ENCODE data around the gene PLAAT1.

Gene PLAAT1

DNA sequence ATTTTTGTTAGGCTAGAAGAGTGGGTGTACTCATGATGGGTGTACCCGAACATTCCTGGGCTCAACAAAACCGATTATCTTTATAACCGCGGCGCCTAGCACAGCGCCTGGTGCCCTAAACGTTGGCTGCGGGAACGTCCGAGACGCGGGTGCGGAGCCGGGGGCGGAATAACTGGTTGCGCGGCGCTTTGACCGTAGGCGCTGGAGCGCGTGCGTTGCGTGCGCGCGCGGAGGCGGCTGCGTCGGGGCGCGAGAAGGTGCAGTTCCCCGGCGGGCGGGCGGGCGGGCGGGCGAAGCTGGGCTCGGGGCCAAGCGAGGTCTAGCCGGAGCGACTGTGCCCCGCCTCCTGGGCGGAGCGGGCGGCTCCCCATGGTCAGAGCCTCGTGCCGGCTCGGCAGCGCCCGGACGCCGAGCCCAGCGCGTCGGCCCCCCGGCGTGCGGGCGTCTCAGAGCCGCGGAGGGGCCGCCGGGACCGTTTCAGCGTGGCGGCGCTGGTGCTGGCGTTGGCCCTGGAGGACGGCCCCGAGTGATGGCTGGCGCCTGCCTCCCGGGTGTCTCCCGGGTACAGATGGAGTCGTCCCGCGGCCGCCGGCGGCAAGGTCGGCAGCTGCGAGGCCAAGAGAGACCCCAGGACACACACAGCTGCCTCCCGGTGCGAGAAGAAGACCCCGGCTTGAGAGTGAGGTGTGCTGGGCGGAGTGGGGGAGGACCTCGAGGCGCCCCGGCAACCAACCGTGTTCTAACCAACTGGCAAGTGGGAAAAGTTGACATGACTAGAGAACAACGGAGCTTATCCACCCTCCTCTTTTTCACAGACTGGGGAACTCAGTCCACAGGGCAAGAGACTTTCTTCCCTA, at the start of gene PLAAT1:
Gene PLAAT1, plus strand, starts transcription at position 373 of the 857 bp plus-strand sequence. CDS start 14,429 bp downstream, outside the sequence.
- H3K9me3 ChIP-seq (ENCODE audit: control insufficient read depth in 1 of 2, low read length in 2 of 2), result no peaks in the 10 kb centered on the region
- H3K4me1 ChIP-seq (ENCODE audit: control insufficient read depth in 1 of 2, insufficient read depth in 2 of 2, low read length in 2 of 2), result no peaks in the 10 kb centered on the region
- H3K27me3 ChIP-seq (ENCODE audit: low read depth, low read length), result no peaks in the 10 kb centered on the region
- H3K4me3 ChIP-seq (ENCODE audit: low read depth in 1 of 2, low read length in 2 of 2), result peak within 1 kb of the TSS; percentile 52 to 67
- no peak within 1 kb of the TSS for H3K27ac ChIP-seq (ENCODE audit: low read length)
- H3K36me3 ChIP-seq (ENCODE audit: control insufficient read depth in 1 of 2, insufficient read depth in 2 of 2, low read length in 2 of 2), result no peaks in the 10 kb centered on the region

DNA sequence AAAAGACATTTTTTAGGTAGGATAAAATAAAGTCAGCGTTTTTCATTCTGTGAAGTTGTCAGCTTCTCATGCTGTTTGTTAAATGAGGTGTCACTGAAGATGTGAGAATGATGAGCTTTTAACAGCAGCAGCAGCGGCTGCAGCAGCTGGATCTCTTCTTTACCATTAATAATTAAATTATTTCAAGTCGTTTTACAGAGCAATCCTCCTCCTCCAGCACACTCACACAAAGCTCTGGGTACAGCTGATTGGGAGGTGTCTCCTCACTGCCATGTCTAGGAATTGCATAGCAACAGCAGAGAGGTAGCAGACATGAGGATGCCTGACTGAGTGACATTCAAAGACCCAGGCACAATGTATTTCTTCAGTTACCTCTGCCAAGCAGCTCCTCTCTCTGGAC, 46.7 kb upstream of the PLAAT1 start:
- Histone ChIP-seq H3K4me1 (ENCODE audit: control insufficient read depth in 1 of 2, insufficient read depth in 2 of 2, low read length in 2 of 2) (no peaks in the 10 kb centered on the region), H3K27me3 (ENCODE audit: low read depth, low read length) (no peaks in the 10 kb centered on the region), H3K9me3 (ENCODE audit: control insufficient read depth in 1 of 2, low read length in 2 of 2) (no peaks in the 10 kb centered on the region), H3K36me3 (ENCODE audit: control insufficient read depth in 1 of 2, insufficient read depth in 2 of 2, low read length in 2 of 2) (no peaks in the 10 kb centered on the region), H3K4me3 (ENCODE audit: low read depth in 1 of 2, low read length in 2 of 2) (no peak overlapping the region), H3K27ac (ENCODE audit: low read length) (no peak overlapping the region)

DNA sequence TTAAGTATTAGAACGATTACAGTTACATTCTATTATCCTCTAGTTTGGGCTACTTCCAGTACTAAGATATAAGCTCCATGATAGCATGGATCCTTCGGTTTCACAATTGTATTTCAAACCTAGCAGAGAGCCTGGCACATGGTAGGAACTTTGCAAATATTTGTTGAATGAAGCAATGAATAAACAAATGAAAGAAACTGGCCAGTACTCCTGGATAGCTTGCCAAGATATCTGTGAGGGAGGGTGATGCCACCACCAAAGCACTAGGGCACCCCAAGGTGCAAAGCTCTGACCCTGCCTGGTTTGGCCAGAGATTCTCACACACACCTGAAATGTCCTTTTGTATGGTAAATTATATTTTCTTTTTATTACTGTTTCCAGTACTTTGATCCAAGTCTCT, 44.3 kb upstream of the PLAAT1 start:
- Histone ChIP-seq H3K4me3 (ENCODE audit: low read depth in 1 of 2, low read length in 2 of 2) (no peak overlapping the region), H3K4me1 (ENCODE audit: control insufficient read depth in 1 of 2, insufficient read depth in 2 of 2, low read length in 2 of 2) (no peaks in the 10 kb centered on the region), H3K27ac (ENCODE audit: low read length) (no peak overlapping the region), H3K36me3 (ENCODE audit: control insufficient read depth in 1 of 2, insufficient read depth in 2 of 2, low read length in 2 of 2) (no peaks in the 10 kb centered on the region), H3K27me3 (ENCODE audit: low read depth, low read length) (no peaks in the 10 kb centered on the region), H3K9me3 (ENCODE audit: control insufficient read depth in 1 of 2, low read length in 2 of 2) (no peaks in the 10 kb centered on the region)

DNA sequence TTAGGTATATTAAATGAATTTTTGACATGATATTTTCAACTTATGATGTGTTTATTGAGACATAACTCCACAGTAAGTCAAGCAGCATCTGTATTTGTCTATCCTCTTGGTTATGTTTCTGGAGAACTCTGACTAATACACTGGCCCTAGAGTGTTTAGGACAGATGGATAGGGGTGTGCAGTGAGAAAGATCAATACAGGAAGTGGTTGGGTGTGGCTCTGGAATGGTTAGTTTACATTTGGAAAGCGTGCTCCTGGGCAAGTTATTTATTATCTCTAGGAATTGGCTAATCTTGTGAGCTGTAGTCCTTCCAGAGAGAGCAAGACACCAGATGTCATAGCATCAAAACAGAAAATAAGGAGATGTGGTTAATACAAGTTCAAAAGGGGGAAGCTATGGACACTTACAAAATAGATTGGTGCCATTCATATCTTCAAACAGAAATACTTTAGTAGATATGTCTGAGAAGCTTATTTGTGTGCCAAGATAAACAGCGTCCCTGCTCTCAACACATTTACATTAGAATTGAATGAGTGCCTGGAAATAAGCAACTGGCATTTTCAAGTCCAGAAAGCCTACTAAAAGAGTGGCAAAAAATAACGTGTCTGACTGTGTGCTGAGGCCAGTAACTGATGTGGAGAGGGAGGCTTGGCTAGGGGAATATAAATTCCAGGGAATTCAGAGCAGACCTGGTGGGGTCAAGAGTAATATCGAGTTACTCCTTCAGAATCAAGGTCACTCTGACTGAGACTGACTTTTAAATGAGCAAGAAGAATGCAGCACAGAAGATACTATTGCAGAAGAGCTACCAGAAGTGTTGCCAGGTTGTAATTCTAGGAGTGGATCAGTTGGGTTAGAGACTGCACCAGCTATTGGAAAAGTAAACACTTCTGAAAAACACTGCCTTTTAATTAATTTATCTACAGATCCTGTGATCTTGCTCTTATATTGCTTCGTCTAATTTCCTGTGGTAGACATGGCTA, 33.4 kb upstream of the PLAAT1 start:
- Histone ChIP-seq H3K9me3 (ENCODE audit: control insufficient read depth in 1 of 2, low read length in 2 of 2) (no peaks in the 10 kb centered on the region), H3K27me3 (ENCODE audit: low read depth, low read length) (no peaks in the 10 kb centered on the region), H3K4me3 (ENCODE audit: low read depth in 1 of 2, low read length in 2 of 2) (no peak overlapping the region), H3K4me1 (ENCODE audit: control insufficient read depth in 1 of 2, insufficient read depth in 2 of 2, low read length in 2 of 2) (no peaks in the 10 kb centered on the region), H3K36me3 (ENCODE audit: control insufficient read depth in 1 of 2, insufficient read depth in 2 of 2, low read length in 2 of 2) (no peaks in the 10 kb centered on the region), H3K27ac (ENCODE audit: low read length) (no peak overlapping the region)

DNA sequence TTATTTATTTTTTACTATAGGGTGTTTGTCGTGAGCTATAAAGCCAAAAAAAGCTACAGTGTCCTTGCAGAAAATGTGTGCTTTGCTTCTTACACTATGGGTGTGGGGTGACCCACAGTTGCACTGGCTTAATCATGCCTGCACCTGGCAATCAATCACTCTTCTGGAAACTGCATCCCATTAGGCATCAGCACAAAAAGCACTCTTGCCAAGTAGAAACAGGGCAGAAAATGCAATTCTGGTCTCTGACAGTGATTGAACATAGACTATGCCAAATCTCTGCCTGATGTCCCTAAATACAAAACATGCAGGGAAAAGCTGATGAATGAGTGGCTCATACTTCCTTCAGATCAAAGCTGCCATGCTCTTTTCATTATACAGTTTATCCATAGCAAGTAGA, 30.4 kb upstream of the PLAAT1 start:
- Histone ChIP-seq H3K27me3 (ENCODE audit: low read depth, low read length) (no peaks in the 10 kb centered on the region), H3K4me1 (ENCODE audit: control insufficient read depth in 1 of 2, insufficient read depth in 2 of 2, low read length in 2 of 2) (no peaks in the 10 kb centered on the region), H3K36me3 (ENCODE audit: control insufficient read depth in 1 of 2, insufficient read depth in 2 of 2, low read length in 2 of 2) (no peaks in the 10 kb centered on the region), H3K4me3 (ENCODE audit: low read depth in 1 of 2, low read length in 2 of 2) (no peak overlapping the region), H3K27ac (ENCODE audit: low read length) (no peak overlapping the region), H3K9me3 (ENCODE audit: control insufficient read depth in 1 of 2, low read length in 2 of 2) (no peaks in the 10 kb centered on the region)

DNA sequence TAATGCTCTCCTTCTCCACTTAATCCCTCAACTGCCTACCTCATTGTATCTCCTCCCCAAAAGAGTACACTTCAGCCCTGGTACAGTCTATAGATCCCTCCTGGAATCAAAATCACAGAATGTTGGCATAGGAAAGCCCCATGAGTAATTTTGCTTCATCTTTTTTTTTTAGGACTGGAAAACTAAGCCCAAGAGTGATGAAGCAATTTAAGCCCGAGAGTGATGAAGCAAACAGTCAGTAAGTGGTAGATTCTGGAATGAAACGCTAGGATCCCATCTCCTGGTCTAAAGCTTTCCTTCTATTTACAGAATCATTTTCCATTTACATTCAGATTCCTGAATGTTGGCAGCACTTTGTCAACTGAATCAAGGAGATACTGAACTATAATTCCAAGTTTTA, 29.8 kb upstream of the PLAAT1 start:
- no peaks in the 10 kb centered on the region for H3K9me3 ChIP-seq (ENCODE audit: control insufficient read depth in 1 of 2, low read length in 2 of 2)
- H3K4me1 ChIP-seq (ENCODE audit: control insufficient read depth in 1 of 2, insufficient read depth in 2 of 2, low read length in 2 of 2), result no peaks in the 10 kb centered on the region
- no peaks in the 10 kb centered on the region for H3K36me3 ChIP-seq (ENCODE audit: control insufficient read depth in 1 of 2, insufficient read depth in 2 of 2, low read length in 2 of 2)
- no peak overlapping the region for H3K4me3 ChIP-seq (ENCODE audit: low read depth in 1 of 2, low read length in 2 of 2)
- no peak overlapping the region for H3K27ac ChIP-seq (ENCODE audit: low read length)
- no peaks in the 10 kb centered on the region for H3K27me3 ChIP-seq (ENCODE audit: low read depth, low read length)

DNA sequence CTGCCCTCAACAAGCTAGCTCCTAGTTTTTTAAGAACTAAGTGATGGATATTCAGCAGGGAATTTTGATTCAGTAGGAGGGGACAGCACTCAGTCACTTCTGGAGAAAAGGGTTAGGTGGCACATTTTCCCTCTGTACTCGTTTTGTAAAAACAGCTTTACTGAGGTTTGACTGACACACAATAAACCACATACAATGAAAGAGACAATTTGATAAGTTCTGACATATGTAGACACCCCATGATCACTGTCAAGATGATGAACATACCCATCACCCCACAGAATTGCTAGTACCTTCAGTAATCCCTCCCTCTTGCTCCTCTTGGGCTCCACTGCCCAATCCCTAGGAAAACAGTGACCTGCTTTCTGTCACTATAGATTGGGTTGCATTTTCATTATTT, 29.0 kb upstream of the PLAAT1 start:
- Histone ChIP-seq H3K27ac (ENCODE audit: low read length) (no peak overlapping the region), H3K4me3 (ENCODE audit: low read depth in 1 of 2, low read length in 2 of 2) (no peak overlapping the region), H3K9me3 (ENCODE audit: control insufficient read depth in 1 of 2, low read length in 2 of 2) (no peaks in the 10 kb centered on the region), H3K36me3 (ENCODE audit: control insufficient read depth in 1 of 2, insufficient read depth in 2 of 2, low read length in 2 of 2) (no peaks in the 10 kb centered on the region), H3K27me3 (ENCODE audit: low read depth, low read length) (no peaks in the 10 kb centered on the region), H3K4me1 (ENCODE audit: control insufficient read depth in 1 of 2, insufficient read depth in 2 of 2, low read length in 2 of 2) (no peaks in the 10 kb centered on the region)

DNA sequence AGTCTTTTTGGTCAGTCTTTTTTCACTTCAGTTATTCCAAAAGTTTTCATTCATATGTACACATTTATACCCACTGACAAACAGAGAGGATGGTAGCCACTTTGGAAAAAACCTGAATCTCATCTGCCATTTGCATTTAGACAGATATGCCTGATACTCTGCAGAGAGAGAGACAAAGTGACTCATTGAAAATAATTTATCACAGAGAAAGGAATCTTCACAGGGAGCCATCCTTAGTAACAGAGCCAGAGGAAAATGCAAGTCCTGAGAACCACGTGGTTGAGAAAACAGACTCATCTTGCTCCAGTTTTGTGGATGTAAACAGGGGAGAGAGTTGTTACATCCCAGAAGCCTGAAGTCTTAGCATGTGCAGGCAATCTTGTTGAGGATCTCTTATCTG, 28.2 kb upstream of the PLAAT1 start:
- Histone ChIP-seq H3K9me3 (ENCODE audit: control insufficient read depth in 1 of 2, low read length in 2 of 2) (no peaks in the 10 kb centered on the region), H3K27me3 (ENCODE audit: low read depth, low read length) (no peaks in the 10 kb centered on the region), H3K4me3 (ENCODE audit: low read depth in 1 of 2, low read length in 2 of 2) (no peak overlapping the region), H3K36me3 (ENCODE audit: control insufficient read depth in 1 of 2, insufficient read depth in 2 of 2, low read length in 2 of 2) (no peaks in the 10 kb centered on the region), H3K4me1 (ENCODE audit: control insufficient read depth in 1 of 2, insufficient read depth in 2 of 2, low read length in 2 of 2) (no peaks in the 10 kb centered on the region), H3K27ac (ENCODE audit: low read length) (no peak overlapping the region)

DNA sequence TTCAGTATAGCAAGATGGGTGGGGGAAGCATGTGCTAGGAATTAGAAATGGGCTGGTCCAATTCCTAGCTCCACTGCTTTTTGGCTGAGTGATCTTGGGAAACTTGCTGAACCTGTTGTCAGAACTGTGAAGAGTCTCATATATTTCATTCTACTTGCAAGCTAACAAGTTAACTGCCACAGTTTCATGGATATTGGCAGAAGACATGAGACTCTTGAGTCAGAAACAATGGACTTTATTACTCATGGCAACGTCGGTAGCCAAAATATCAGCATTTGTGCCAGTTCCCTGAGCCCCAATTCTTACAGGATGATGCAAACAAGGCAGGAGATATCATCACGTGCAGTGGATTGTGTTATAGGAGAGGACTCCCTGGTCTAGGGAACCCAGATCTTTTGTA, 26.6 kb upstream of the PLAAT1 start:
- Histone ChIP-seq H3K27ac (ENCODE audit: low read length) (no peak overlapping the region), H3K4me3 (ENCODE audit: low read depth in 1 of 2, low read length in 2 of 2) (no peak overlapping the region), H3K36me3 (ENCODE audit: control insufficient read depth in 1 of 2, insufficient read depth in 2 of 2, low read length in 2 of 2) (no peaks in the 10 kb centered on the region), H3K9me3 (ENCODE audit: control insufficient read depth in 1 of 2, low read length in 2 of 2) (no peaks in the 10 kb centered on the region), H3K4me1 (ENCODE audit: control insufficient read depth in 1 of 2, insufficient read depth in 2 of 2, low read length in 2 of 2) (no peaks in the 10 kb centered on the region), H3K27me3 (ENCODE audit: low read depth, low read length) (no peaks in the 10 kb centered on the region)

DNA sequence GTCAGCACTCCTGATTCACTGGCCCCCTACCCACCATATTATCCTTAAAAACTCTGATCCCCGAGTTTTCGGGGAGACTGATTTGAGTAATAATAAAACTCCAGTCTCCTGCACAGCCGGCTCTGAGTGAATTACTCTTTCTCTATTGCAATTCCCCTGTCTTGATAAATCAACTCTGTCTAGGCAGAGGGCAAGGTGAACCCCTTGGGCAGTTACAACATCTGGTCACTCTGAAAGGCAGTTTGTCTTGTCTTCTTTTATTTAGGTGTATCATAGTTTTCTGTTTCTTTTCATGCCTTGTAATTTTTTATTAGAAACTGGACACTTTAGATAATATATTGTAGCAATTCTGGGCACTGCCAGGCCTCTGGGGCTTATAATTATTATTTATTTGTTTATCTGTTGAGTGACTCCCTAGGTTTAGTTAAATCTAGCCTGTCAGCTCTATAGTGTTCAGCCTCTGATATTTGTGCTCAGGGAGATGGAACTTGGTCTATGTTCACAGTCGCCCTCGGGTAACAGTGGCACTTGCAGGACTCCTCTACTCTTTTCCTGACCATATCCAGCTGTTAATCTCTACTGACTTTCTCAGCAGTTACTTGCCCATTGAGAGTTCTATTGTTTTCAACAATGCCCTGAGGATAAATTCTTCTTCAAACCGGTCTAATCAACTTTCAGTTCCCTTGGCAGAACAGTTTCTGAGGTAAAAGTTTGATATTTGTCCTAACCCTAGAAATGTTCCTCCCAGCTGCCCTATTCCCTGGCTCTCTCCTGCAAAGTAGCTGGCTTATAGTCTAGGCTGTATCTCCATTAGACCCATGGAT, 15.5 kb upstream of the PLAAT1 start:
- Histone ChIP-seq H3K27ac (ENCODE audit: low read length) (no peak overlapping the region), H3K36me3 (ENCODE audit: control insufficient read depth in 1 of 2, insufficient read depth in 2 of 2, low read length in 2 of 2) (no peaks in the 10 kb centered on the region)

DNA sequence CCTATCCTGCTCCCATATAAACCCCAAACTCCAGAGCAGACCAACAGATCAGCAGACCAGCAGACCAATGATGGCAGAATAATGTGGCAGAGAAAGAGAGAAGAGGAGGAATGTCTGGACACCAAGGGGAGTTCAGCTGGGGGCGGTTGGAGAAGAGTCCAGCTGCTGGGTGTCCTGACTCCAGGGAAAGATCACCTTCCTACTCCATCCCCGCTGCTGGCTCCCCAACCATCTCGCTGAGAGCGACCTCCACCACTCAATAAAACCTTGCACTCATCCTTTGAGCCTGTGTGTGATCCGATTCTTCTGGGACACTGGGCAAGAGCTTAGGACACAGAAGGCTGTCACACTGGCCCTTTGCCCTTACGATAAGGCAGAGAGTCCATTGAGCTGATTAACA, 12.8 kb upstream of the PLAAT1 start:
- Histone ChIP-seq H3K27ac (ENCODE audit: low read length) (no peak overlapping the region), H3K27me3 (ENCODE audit: low read depth, low read length) (no peaks in the 10 kb centered on the region), H3K36me3 (ENCODE audit: control insufficient read depth in 1 of 2, insufficient read depth in 2 of 2, low read length in 2 of 2) (no peaks in the 10 kb centered on the region), H3K4me3 (ENCODE audit: low read depth in 1 of 2, low read length in 2 of 2) (no peak overlapping the region), H3K4me1 (ENCODE audit: control insufficient read depth in 1 of 2, insufficient read depth in 2 of 2, low read length in 2 of 2) (no peaks in the 10 kb centered on the region), H3K9me3 (ENCODE audit: control insufficient read depth in 1 of 2, low read length in 2 of 2) (no peaks in the 10 kb centered on the region)

More for the DNA sequence above, 15.5 kb upstream of the PLAAT1 start:
- Histone ChIP-seq H3K9me3 (ENCODE audit: control insufficient read depth in 1 of 2, low read length in 2 of 2) (no peaks in the 10 kb centered on the region), H3K4me3 (ENCODE audit: low read depth in 1 of 2, low read length in 2 of 2) (no peak overlapping the region), H3K27me3 (ENCODE audit: low read depth, low read length) (no peaks in the 10 kb centered on the region), H3K4me1 (ENCODE audit: control insufficient read depth in 1 of 2, insufficient read depth in 2 of 2, low read length in 2 of 2) (no peaks in the 10 kb centered on the region)

Data from muscle layer of duodenum (tissue), 2 donors.